ENCODE results near the gene SDSL. TPM values are rescaled to one million over a fixed set of nuclear protein-coding genes. Genes with fewer than 3 reads are reported as not detected.

SDSL gene
- total RNA-seq, 1 donor from 2014 or later = 0.52 TPM

DNA sequence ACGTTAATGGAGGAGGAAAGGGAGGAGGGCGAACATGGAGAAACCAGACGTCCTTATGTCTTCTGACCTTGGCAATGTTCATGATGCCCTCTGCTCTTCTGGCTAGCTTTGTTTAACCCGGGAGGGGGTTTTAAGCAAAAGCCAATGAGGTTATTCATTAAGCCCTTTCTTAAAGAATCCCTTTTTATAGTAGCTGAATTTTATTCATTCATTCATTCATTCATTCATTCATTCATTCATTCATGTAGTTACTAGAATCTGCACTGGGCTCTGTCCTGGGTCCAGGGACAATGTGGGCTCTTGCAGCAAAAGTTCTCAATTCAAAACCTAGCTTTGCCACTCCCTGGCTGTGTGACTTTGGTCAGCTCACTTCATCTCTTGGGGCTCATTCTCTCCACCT lies 35.5 kb downstream of the SDSL start:
- peaks cover 24 to 38% (median 26%) of the 10 kb centered on the region in 3 donors for H3K27me3 ChIP-seq (ENCODE audit: control insufficient read depth in 3 of 3, insufficient read depth in 3 of 3, low read length in 3 of 3)
- no peak overlapping the region for H3K27ac ChIP-seq (ENCODE audit: low read depth, low read length)
- H3K36me3 ChIP-seq (ENCODE audit: control insufficient read depth in 3 of 3, insufficient read depth in 3 of 3, low read length in 3 of 3) = no peaks in the 10 kb centered on the region
- no peaks in the 10 kb centered on the region for H3K9me3 ChIP-seq (ENCODE audit: control insufficient read depth in 3 of 3, low read length in 3 of 3)
- H3K4me1 ChIP-seq (ENCODE audit: control insufficient read depth in 3 of 3, insufficient read depth in 3 of 3, low read length in 3 of 3) = peaks cover 0 to 4% (median 0%) of the 10 kb centered on the region in 3 donors
- no peak overlapping the region for H3K4me3 ChIP-seq (ENCODE audit: low read length in 3 of 3)
- H3K9ac ChIP-seq (ENCODE audit: low read depth in 1 of 3, low read length in 3 of 3) = no peak overlapping the region

GRCh38 chr12:113459981-113460380 lies 37.8 kb downstream of the SDSL start:
- Histone ChIP-seq H3K9ac (ENCODE audit: low read depth in 1 of 3, low read length in 3 of 3) (no peak overlapping the region), H3K27ac (ENCODE audit: low read depth, low read length) (no peak overlapping the region), H3K27me3 (ENCODE audit: control insufficient read depth in 3 of 3, insufficient read depth in 3 of 3, low read length in 3 of 3) (peaks cover 46 to 60% (median 48%) of the 10 kb centered on the region in 3 donors), H3K36me3 (ENCODE audit: control insufficient read depth in 3 of 3, insufficient read depth in 3 of 3, low read length in 3 of 3) (no peaks in the 10 kb centered on the region), H3K4me3 (ENCODE audit: low read length in 3 of 3) (no peak overlapping the region), H3K4me1 (ENCODE audit: control insufficient read depth in 3 of 3, insufficient read depth in 3 of 3, low read length in 3 of 3) (peaks cover 15 to 21% (median 16%) of the 10 kb centered on the region in 3 donors), H3K9me3 (ENCODE audit: control insufficient read depth in 3 of 3, low read length in 3 of 3) (no peaks in the 10 kb centered on the region)

DNA sequence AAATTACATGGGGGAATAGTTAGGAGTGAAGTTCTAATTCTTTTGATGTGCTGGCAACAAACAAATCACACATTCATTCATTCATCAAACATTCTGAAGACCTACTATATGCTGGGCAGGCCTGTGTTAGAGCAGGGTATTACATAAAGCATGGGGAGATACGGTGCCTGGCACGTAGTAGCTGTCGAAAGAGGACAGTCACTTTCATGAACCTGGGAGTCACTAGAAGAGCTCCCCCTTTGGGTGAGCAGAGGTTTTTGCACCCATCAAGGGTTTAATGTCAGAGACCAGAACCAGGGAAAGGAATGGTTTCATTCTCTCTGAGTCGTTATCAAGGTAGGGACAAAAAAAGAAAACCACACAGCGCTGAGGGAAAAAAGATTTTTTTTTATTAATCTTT lies 39.5 kb downstream of the SDSL start:
- Histone ChIP-seq H3K36me3 (ENCODE audit: control insufficient read depth in 3 of 3, insufficient read depth in 3 of 3, low read length in 3 of 3) (no peaks in the 10 kb centered on the region), H3K9ac (ENCODE audit: low read depth in 1 of 3, low read length in 3 of 3) (no peak overlapping the region), H3K4me1 (ENCODE audit: control insufficient read depth in 3 of 3, insufficient read depth in 3 of 3, low read length in 3 of 3) (peaks cover 18 to 25% (median 21%) of the 10 kb centered on the region in 3 donors), H3K27me3 (ENCODE audit: control insufficient read depth in 3 of 3, insufficient read depth in 3 of 3, low read length in 3 of 3) (peaks cover 61 to 77% (median 63%) of the 10 kb centered on the region in 3 donors), H3K4me3 (ENCODE audit: low read length in 3 of 3) (no peak overlapping the region), H3K27ac (ENCODE audit: low read depth, low read length) (no peak overlapping the region), H3K9me3 (ENCODE audit: control insufficient read depth in 3 of 3, low read length in 3 of 3) (no peaks in the 10 kb centered on the region)

- peaks cover 67 to 80% (median 69%) of the 10 kb centered on the region in 3 donors for H3K27me3 ChIP-seq (ENCODE audit: control insufficient read depth in 3 of 3, insufficient read depth in 3 of 3, low read length in 3 of 3)
- H3K4me1 ChIP-seq (ENCODE audit: control insufficient read depth in 3 of 3, insufficient read depth in 3 of 3, low read length in 3 of 3) = peaks cover 23 to 27% (median 26%) of the 10 kb centered on the region in 3 donors
- no peaks in the 10 kb centered on the region for H3K9me3 ChIP-seq (ENCODE audit: control insufficient read depth in 3 of 3, low read length in 3 of 3)
- no peak overlapping the region for H3K27ac ChIP-seq (ENCODE audit: low read depth, low read length)
- H3K9ac ChIP-seq (ENCODE audit: low read depth in 1 of 3, low read length in 3 of 3) = no peak overlapping the region
- H3K4me3 ChIP-seq (ENCODE audit: low read length in 3 of 3) = no peak overlapping the region
- no peaks in the 10 kb centered on the region for H3K36me3 ChIP-seq (ENCODE audit: control insufficient read depth in 3 of 3, insufficient read depth in 3 of 3, low read length in 3 of 3)
Observed at GRCh38 chr12:113462117-113462774, 40.1 kb downstream of the SDSL start.

- peak overlapping the region in 2 of 3 donors; percentile 13 to 49 for H3K4me3 ChIP-seq (ENCODE audit: low read length in 3 of 3)
- H3K9ac ChIP-seq (ENCODE audit: low read depth in 1 of 3, low read length in 3 of 3) = no peak overlapping the region
- H3K4me1 ChIP-seq (ENCODE audit: control insufficient read depth in 3 of 3, insufficient read depth in 3 of 3, low read length in 3 of 3) = peaks cover 28 to 32% (median 32%) of the 10 kb centered on the region in 3 donors
- peaks cover 76 to 84% (median 77%) of the 10 kb centered on the region in 3 donors for H3K27me3 ChIP-seq (ENCODE audit: control insufficient read depth in 3 of 3, insufficient read depth in 3 of 3, low read length in 3 of 3)
- H3K9me3 ChIP-seq (ENCODE audit: control insufficient read depth in 3 of 3, low read length in 3 of 3) = no peaks in the 10 kb centered on the region
- no peaks in the 10 kb centered on the region for H3K36me3 ChIP-seq (ENCODE audit: control insufficient read depth in 3 of 3, insufficient read depth in 3 of 3, low read length in 3 of 3)
- no peak overlapping the region for H3K27ac ChIP-seq (ENCODE audit: low read depth, low read length)
Observed at GRCh38 chr12:113462998-113463745, 41.0 kb downstream of the SDSL start.

- peak overlapping the region in 2 of 3 donors; percentile 13 to 49 for H3K4me3 ChIP-seq (ENCODE audit: low read length in 3 of 3)
- peaks cover 28 to 34% (median 32%) of the 10 kb centered on the region in 3 donors for H3K4me1 ChIP-seq (ENCODE audit: control insufficient read depth in 3 of 3, insufficient read depth in 3 of 3, low read length in 3 of 3)
- no peaks in the 10 kb centered on the region for H3K9me3 ChIP-seq (ENCODE audit: control insufficient read depth in 3 of 3, low read length in 3 of 3)
- H3K27me3 ChIP-seq (ENCODE audit: control insufficient read depth in 3 of 3, insufficient read depth in 3 of 3, low read length in 3 of 3) = peaks cover 76 to 84% (median 78%) of the 10 kb centered on the region in 3 donors
- H3K9ac ChIP-seq (ENCODE audit: low read depth in 1 of 3, low read length in 3 of 3) = no peak overlapping the region
- no peak overlapping the region for H3K27ac ChIP-seq (ENCODE audit: low read depth, low read length)
- H3K36me3 ChIP-seq (ENCODE audit: control insufficient read depth in 3 of 3, insufficient read depth in 3 of 3, low read length in 3 of 3) = no peaks in the 10 kb centered on the region
Observed at GRCh38 chr12:113463746-113464451, 41.7 kb downstream of the SDSL start.

DNA sequence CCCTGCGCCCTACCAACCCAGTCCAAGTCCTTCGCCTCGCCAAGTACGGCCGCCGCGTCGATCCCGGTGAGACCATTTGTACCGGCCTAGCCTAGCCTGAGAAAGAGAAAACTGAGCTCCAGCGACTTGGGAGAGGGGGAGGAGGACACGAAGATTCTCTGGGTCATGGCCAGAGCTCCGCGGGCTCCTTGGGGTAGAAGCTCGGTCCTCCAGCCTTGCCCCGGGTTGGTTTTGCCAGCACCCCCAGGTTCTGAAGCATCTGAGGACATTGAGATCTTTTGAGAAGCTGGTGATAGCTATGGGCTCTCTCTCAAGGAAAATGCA lies 42.2 kb downstream of the SDSL start:
- H3K27me3 ChIP-seq (ENCODE audit: control insufficient read depth in 3 of 3, insufficient read depth in 3 of 3, low read length in 3 of 3) = peaks cover 76 to 84% (median 78%) of the 10 kb centered on the region in 3 donors
- peaks cover 28 to 34% (median 32%) of the 10 kb centered on the region in 3 donors for H3K4me1 ChIP-seq (ENCODE audit: control insufficient read depth in 3 of 3, insufficient read depth in 3 of 3, low read length in 3 of 3)
- H3K9ac ChIP-seq (ENCODE audit: low read depth in 1 of 3, low read length in 3 of 3) = no peak overlapping the region
- no peaks in the 10 kb centered on the region for H3K36me3 ChIP-seq (ENCODE audit: control insufficient read depth in 3 of 3, insufficient read depth in 3 of 3, low read length in 3 of 3)
- no peak overlapping the region for H3K27ac ChIP-seq (ENCODE audit: low read depth, low read length)
- peak overlapping the region in 2 of 3 donors; percentile 13 to 49 for H3K4me3 ChIP-seq (ENCODE audit: low read length in 3 of 3)
- no peaks in the 10 kb centered on the region for H3K9me3 ChIP-seq (ENCODE audit: control insufficient read depth in 3 of 3, low read length in 3 of 3)

GRCh38 chr12:113464852-113465719 lies 42.9 kb downstream of the SDSL start:
- no peaks in the 10 kb centered on the region for H3K36me3 ChIP-seq (ENCODE audit: control insufficient read depth in 3 of 3, insufficient read depth in 3 of 3, low read length in 3 of 3)
- no peak overlapping the region for H3K4me3 ChIP-seq (ENCODE audit: low read length in 3 of 3)
- no peak overlapping the region for H3K9ac ChIP-seq (ENCODE audit: low read depth in 1 of 3, low read length in 3 of 3)
- H3K9me3 ChIP-seq (ENCODE audit: control insufficient read depth in 3 of 3, low read length in 3 of 3) = no peaks in the 10 kb centered on the region
- peaks cover 28 to 34% (median 32%) of the 10 kb centered on the region in 3 donors for H3K4me1 ChIP-seq (ENCODE audit: control insufficient read depth in 3 of 3, insufficient read depth in 3 of 3, low read length in 3 of 3)
- peaks cover 80 to 86% (median 82%) of the 10 kb centered on the region in 3 donors for H3K27me3 ChIP-seq (ENCODE audit: control insufficient read depth in 3 of 3, insufficient read depth in 3 of 3, low read length in 3 of 3)
- no peak overlapping the region for H3K27ac ChIP-seq (ENCODE audit: low read depth, low read length)

GRCh38 chr12:113465808-113466453 lies 43.8 kb downstream of the SDSL start:
- H3K27ac ChIP-seq (ENCODE audit: low read depth, low read length) = no peak overlapping the region
- H3K36me3 ChIP-seq (ENCODE audit: control insufficient read depth in 3 of 3, insufficient read depth in 3 of 3, low read length in 3 of 3) = no peaks in the 10 kb centered on the region
- H3K4me1 ChIP-seq (ENCODE audit: control insufficient read depth in 3 of 3, insufficient read depth in 3 of 3, low read length in 3 of 3) = peaks cover 28 to 34% (median 32%) of the 10 kb centered on the region in 3 donors
- H3K9me3 ChIP-seq (ENCODE audit: control insufficient read depth in 3 of 3, low read length in 3 of 3) = no peaks in the 10 kb centered on the region
- H3K9ac ChIP-seq (ENCODE audit: low read depth in 1 of 3, low read length in 3 of 3) = no peak overlapping the region
- no peak overlapping the region for H3K4me3 ChIP-seq (ENCODE audit: low read length in 3 of 3)
- peaks cover 89 to 95% (median 91%) of the 10 kb centered on the region in 3 donors for H3K27me3 ChIP-seq (ENCODE audit: control insufficient read depth in 3 of 3, insufficient read depth in 3 of 3, low read length in 3 of 3)

All from skeletal muscle tissue (tissue), 4 donors.